Neutrophil (primary cell): ENCODE measurements around the gene ADAMTSL1.

Experiments used
- H3K27ac ChIP-seq: fragments of 200-600 bp; sonication (generic); 2 replicates; pipeline ENCODE4 v1.5.1; 2016; ENCODE audit warnings: mild to moderate bottlenecking, moderate library complexity
- H3K27me3 ChIP-seq: fragments of 200-600 bp; sonication (generic); 2 replicates; pipeline ENCODE4 v1.6.0; 2016; ENCODE audit warnings: mild to moderate bottlenecking
- H3K36me3 ChIP-seq: fragments of 200-600 bp; sonication (generic); 2 replicates; pipeline ENCODE4 v1.5.1; 2017
- H3K4me1 ChIP-seq, 2 experiments: fragments of 200-600 bp in 1 of 2; sonication (generic) in 1 of 2; 1 replicate in 1 of 2; 2 replicates in 1 of 2; pipeline versions ENCODE4 v1.5.1 to v1.6.1; 2013 to 2016; ENCODE audit warnings: low read depth in 1 of 2, low read length in 1 of 2, mild to moderate bottlenecking in 1 of 2, moderate library complexity in 1 of 2; ENCODE audit not compliant: control insufficient read depth in 1 of 2, insufficient read depth in 1 of 2
- H3K4me3 ChIP-seq, 2 experiments: fragments of 200-600 bp in 1 of 2; sonication (generic) in 1 of 2; 1 replicate in 1 of 2; 2 replicates in 1 of 2; pipeline ENCODE4 v1.5.1; 2013 to 2016; ENCODE audit warnings: low read depth in 1 of 2, low read length in 1 of 2, mild to moderate bottlenecking in 1 of 2, moderate library complexity in 1 of 2
- H3K9me3 ChIP-seq: fragments of 200-600 bp; sonication (generic); 2 replicates; pipeline ENCODE4 v1.5.1; 2016
- TF ChIP-seq, protein P1 (sequence below): fragments of 200-600 bp; sonication (generic); IDR thresholded peaks from 2 replicates; pipeline ENCODE4 v1.5.1; 2016; ENCODE audit warnings: antibody characterized with exemption

Gene ADAMTSL1

DNA sequence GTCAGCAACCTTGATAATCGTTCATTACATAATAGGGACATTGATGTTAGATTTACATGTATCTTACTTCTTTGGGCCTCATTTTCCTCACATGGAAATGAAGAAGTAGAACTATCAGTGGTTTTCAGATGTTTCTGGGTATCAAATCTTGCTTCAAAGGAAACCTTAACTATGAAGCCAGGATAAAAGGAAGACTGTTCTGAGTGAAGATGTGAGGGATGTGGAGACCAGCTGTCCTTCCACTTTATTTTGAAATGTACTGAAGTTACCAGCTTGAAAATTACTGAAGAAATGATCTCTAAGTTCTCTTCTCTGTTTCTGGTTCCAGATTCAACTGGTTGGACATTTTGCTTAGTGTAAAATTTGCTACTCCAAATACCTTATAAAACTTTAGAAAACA is 186.0 kb downstream of the ADAMTSL1 start:
- TF ChIP-seq, protein P1, sequence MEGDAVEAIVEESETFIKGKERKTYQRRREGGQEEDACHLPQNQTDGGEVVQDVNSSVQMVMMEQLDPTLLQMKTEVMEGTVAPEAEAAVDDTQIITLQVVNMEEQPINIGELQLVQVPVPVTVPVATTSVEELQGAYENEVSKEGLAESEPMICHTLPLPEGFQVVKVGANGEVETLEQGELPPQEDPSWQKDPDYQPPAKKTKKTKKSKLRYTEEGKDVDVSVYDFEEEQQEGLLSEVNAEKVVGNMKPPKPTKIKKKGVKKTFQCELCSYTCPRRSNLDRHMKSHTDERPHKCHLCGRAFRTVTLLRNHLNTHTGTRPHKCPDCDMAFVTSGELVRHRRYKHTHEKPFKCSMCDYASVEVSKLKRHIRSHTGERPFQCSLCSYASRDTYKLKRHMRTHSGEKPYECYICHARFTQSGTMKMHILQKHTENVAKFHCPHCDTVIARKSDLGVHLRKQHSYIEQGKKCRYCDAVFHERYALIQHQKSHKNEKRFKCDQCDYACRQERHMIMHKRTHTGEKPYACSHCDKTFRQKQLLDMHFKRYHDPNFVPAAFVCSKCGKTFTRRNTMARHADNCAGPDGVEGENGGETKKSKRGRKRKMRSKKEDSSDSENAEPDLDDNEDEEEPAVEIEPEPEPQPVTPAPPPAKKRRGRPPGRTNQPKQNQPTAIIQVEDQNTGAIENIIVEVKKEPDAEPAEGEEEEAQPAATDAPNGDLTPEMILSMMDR = no peak
- H3K27me3 ChIP-seq = no peaks in the 10 kb centered on the region
- no peaks in the 10 kb centered on the region for H3K36me3 ChIP-seq
- H3K27ac ChIP-seq = no peak overlapping the region
- no peaks in the 10 kb centered on the region for H3K4me1 ChIP-seq
- H3K4me3 ChIP-seq = no peak overlapping the region
- no peaks in the 10 kb centered on the region for H3K9me3 ChIP-seq

DNA sequence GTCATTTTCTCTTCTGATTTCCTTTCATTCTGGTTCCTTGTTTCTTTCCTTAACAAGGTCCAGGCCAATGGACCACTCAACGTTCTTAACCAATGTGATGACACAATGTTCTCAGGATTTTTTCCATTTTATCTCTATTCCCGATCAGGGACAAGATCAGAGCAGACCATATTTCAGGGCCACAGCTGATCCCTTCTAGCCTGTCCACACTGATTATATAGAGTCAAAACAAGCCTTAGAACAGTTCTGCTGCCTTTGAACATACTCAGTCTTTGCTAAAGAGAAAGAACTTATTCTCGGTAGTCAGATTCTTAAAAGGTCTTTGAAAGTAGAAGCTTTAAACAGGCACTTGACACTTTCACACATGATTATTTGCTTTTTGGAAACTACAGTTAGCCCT is 188.4 kb downstream of the ADAMTSL1 start:
- Histone ChIP-seq H3K4me1 (no peaks in the 10 kb centered on the region), H3K36me3 (no peaks in the 10 kb centered on the region), H3K4me3 (no peak overlapping the region), H3K27me3 (no peaks in the 10 kb centered on the region), H3K27ac (no peak overlapping the region), H3K9me3 (no peaks in the 10 kb centered on the region)
- TF ChIP-seq, protein P1 = no peak

DNA sequence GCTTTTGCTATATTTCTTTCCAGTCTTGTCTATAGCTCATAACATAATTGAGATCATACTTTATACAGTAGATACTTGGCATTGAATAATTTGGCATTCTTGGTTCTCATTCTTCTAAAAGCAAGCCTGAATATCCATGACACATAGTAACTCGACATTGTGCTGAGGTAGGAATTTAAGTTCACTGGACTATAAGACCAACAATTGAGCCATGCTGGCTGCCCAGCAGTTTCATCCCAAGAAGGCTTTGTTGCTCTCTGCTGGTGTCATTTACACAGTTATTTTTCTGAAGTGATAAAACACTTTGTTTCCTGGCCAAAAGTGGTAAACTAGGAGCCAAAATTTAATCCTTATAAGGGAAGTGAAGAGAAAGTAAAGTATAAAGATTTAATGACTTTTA is 192.0 kb downstream of the ADAMTSL1 start:
- H3K27ac ChIP-seq = no peak overlapping the region
- TF ChIP-seq, protein P1 = no peak
- no peaks in the 10 kb centered on the region for H3K9me3 ChIP-seq
- H3K36me3 ChIP-seq = no peaks in the 10 kb centered on the region
- no peak overlapping the region for H3K4me3 ChIP-seq
- no peaks in the 10 kb centered on the region for H3K4me1 ChIP-seq
- no peaks in the 10 kb centered on the region for H3K27me3 ChIP-seq

DNA sequence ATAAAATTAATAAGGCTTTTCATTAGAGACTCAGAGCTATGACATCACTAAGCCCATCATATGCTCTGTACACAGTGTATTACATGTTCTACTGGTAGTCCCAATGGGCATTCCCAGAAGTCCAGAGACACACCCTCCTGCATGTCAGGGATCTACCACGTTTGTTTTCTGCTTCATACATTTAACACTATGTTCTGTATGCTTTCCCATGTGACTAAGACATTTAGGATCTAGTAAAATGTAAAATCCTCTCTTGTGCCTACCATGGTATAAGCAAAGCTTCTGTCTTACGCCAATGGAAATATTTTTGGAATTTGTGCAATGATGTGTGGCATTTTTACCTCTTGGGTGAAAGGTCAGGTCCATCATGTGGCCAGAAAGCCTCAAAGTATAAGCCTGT is 192.4 kb downstream of the ADAMTSL1 start:
- TF ChIP-seq, protein P1 = no peak
- Histone ChIP-seq H3K27ac (no peak overlapping the region), H3K36me3 (no peaks in the 10 kb centered on the region)

DNA sequence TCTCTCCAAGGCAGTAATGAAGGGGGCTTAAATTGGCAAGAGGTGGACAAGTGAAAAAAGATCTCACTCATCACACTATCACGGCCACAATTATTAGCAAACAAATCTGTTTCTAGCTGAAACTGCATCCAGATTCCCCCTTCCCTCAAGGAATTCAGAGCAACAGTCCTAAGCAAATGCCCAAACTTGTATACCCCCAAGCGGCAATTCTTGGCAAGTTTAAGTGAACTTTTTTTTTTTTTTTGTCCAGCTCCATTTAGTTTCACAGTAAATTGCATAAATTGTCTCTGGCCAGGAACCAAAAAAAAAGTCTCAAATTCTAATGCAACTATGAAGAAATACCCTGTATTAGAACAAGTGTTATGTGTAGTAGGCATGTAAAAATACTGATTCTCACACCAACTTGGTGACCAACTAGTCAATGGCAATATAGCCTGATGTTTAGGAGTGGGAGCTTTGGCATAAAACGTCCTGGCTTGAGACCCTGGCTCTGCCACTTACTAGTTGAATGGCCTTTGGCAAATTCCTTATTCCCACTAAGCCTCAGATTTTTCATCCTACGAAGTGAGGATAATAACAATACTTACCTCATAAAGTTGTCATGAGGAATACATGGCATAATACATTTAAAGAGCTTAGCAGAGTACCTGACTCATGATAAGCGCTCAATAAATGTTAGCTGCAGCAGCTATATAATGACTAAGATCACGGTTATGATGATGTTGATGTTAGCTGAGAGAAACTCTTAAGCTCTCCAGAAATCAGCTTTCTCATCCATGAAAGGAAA is 193.2 kb downstream of the ADAMTSL1 start:
- Histone ChIP-seq H3K9me3 (no peaks in the 10 kb centered on the region), H3K27ac (no peak overlapping the region), H3K36me3 (no peaks in the 10 kb centered on the region), H3K4me3 (no peak overlapping the region), H3K4me1 (no peaks in the 10 kb centered on the region), H3K27me3 (no peaks in the 10 kb centered on the region)
- TF ChIP-seq, protein P1 = no peak

More for the DNA sequence above, 192.4 kb downstream of the ADAMTSL1 start:
- Histone ChIP-seq H3K27me3 (no peaks in the 10 kb centered on the region), H3K4me1 (no peaks in the 10 kb centered on the region), H3K4me3 (no peak overlapping the region), H3K9me3 (no peaks in the 10 kb centered on the region)
